Measurements from ENCODE around the gene ALDH6A1. TPM values are rescaled to one million over a fixed set of nuclear protein-coding genes. Genes with fewer than 3 reads are reported as not detected.

Gene ALDH6A1
- total and polyA plus RNA-seq, 3 donors from 2014 or later: 57.2 to 88.5 (median 84.2) TPM

- no peak overlapping the region for H3K27ac ChIP-seq
- no peaks in the 10 kb centered on the region for H3K27me3 ChIP-seq
- H3K9me3 ChIP-seq: no peaks in the 10 kb centered on the region
- TF ChIP-seq POLR2A (IDR thresholded peaks at IDR 0.05): no peak
- TF ChIP-seq, protein P1, sequence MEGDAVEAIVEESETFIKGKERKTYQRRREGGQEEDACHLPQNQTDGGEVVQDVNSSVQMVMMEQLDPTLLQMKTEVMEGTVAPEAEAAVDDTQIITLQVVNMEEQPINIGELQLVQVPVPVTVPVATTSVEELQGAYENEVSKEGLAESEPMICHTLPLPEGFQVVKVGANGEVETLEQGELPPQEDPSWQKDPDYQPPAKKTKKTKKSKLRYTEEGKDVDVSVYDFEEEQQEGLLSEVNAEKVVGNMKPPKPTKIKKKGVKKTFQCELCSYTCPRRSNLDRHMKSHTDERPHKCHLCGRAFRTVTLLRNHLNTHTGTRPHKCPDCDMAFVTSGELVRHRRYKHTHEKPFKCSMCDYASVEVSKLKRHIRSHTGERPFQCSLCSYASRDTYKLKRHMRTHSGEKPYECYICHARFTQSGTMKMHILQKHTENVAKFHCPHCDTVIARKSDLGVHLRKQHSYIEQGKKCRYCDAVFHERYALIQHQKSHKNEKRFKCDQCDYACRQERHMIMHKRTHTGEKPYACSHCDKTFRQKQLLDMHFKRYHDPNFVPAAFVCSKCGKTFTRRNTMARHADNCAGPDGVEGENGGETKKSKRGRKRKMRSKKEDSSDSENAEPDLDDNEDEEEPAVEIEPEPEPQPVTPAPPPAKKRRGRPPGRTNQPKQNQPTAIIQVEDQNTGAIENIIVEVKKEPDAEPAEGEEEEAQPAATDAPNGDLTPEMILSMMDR (IDR thresholded peaks at IDR 0.05): no peak
- intact Hi-C loops (cut with DNase I; ENCODE audit: low total_unique reads): no loop called here
- no peaks in the 10 kb centered on the region for H3K36me3 ChIP-seq (ENCODE audit: low read depth, missing control alignments)
- DNase-seq: no peak
- WGBS, 2 donors: 67 to 68% methylated on average over 1 of the region's 1 CpG
- peaks cover 20% of the 10 kb centered on the region for H3K4me1 ChIP-seq
- no peak overlapping the region for H3K4me3 ChIP-seq
These were observed 1.6 kb upstream of the ALDH6A1 start for GRCh38 chr14:74085828-74086227.

GRCh38 chr14:74085047-74085637 is 889 bp upstream of the ALDH6A1 start:
- intact Hi-C loops (cut with DNase I; ENCODE audit: low total_unique reads): no loop called here
- H3K4me1 ChIP-seq: peaks cover 20% of the 10 kb centered on the region
- DNase-seq: no peak
- H3K36me3 ChIP-seq (ENCODE audit: low read depth, missing control alignments): no peaks in the 10 kb centered on the region
- no peaks in the 10 kb centered on the region for H3K27me3 ChIP-seq
- H3K4me3 ChIP-seq: peak overlapping the region; percentile 68 to 72
- H3K27ac ChIP-seq: peak overlapping the region; percentile 60 to 89
- WGBS, 2 donors: 0% methylated on average over 21 to 26 of the region's 26 CpGs
- TF ChIP-seq POLR2A (IDR thresholded peaks at IDR 0.05): no peak
- H3K9me3 ChIP-seq: no peaks in the 10 kb centered on the region

GRCh38 chr14:74083784-74084276 is 423 bp downstream of the ALDH6A1 start:
- intact Hi-C loops (cut with DNase I; ENCODE audit: low total_unique reads): no loop called here
- H3K4me3 ChIP-seq: peak overlapping the region; percentile 68 to 72
- H3K36me3 ChIP-seq (ENCODE audit: low read depth, missing control alignments): no peaks in the 10 kb centered on the region
- peaks cover 20% of the 10 kb centered on the region for H3K4me1 ChIP-seq
- no peaks in the 10 kb centered on the region for H3K27me3 ChIP-seq
- TF ChIP-seq, protein P1 (IDR thresholded peaks at IDR 0.05): no peak
- no peak for TF ChIP-seq POLR2A (IDR thresholded peaks at IDR 0.05)
- peak overlapping the region; percentile 87 to 88 for H3K27ac ChIP-seq
- DNase-seq: no peak
- no peaks in the 10 kb centered on the region for H3K9me3 ChIP-seq
- WGBS, 2 donors: 0 to 1% methylated on average over 15 of the region's 15 CpGs

DNA sequence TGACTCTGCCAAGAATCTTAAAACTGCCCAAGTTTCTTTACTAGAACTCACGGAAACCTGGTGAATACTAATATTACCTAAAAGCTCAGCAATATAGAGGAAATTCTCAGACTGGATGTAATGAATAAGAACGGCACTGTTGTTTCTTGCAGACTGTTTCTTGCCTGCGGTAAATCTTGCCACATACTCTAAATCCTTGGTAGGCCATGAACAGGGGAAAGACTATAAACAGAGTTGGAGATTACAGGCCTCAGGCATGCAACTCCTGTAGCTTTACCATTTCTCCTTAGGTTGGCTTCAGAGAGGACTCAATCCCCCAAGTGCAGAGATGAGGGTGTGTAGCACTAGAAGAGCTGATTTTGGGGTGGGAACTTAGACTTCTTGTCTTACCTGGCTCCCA is 1.1 kb downstream of the ALDH6A1 start:
- TF ChIP-seq, protein P1 (IDR thresholded peaks at IDR 0.05): no peak
- TF ChIP-seq POLR2A (IDR thresholded peaks at IDR 0.05): no peak
- no peak for DNase-seq

GRCh38 chr14:74081491-74081890 is 2.8 kb downstream of the ALDH6A1 start:
- Histone ChIP-seq H3K27me3 (no peaks in the 10 kb centered on the region), H3K4me3 (no peak overlapping the region), H3K36me3 (ENCODE audit: low read depth, missing control alignments) (no peaks in the 10 kb centered on the region), H3K9me3 (no peaks in the 10 kb centered on the region), H3K27ac (peak overlapping the region; percentile 63 to 87), H3K4me1 (peaks cover 20% of the 10 kb centered on the region)
- TF ChIP-seq, protein P1 (IDR thresholded peaks at IDR 0.05): no peak
- no peak for TF ChIP-seq POLR2A (IDR thresholded peaks at IDR 0.05)
- intact Hi-C loops (cut with DNase I; ENCODE audit: low total_unique reads): no loop called here
- no peak for DNase-seq
- 72 to 83% methylated on average over 3 of the region's 3 CpGs for WGBS, 2 donors

More for the DNA sequence above, 1.1 kb downstream of the ALDH6A1 start:
- H3K4me1 ChIP-seq: peaks cover 20% of the 10 kb centered on the region
- peak overlapping the region in 1 of 2 donors; percentile 72 for H3K4me3 ChIP-seq
- H3K9me3 ChIP-seq: no peaks in the 10 kb centered on the region
- intact Hi-C loops (cut with DNase I; ENCODE audit: low total_unique reads): no loop called here
- WGBS, 2 donors: 68 to 69% methylated on average over 3 of the region's 3 CpGs
- H3K36me3 ChIP-seq (ENCODE audit: low read depth, missing control alignments): no peaks in the 10 kb centered on the region
- H3K27me3 ChIP-seq: no peaks in the 10 kb centered on the region
- peak overlapping the region; percentile 87 to 88 for H3K27ac ChIP-seq

Data from testis (tissue), 3 donors.